Activated T-helper 2 cell treated with anti-CD3 and anti-CD28 coated beads, Interferon-gamma antibody, Interleukin-2, Interleukin-4, amounts not matched to agents 10 μg/mL and 5 μg/mL and 100 μg/mL, durations not matched to agents 14 hours and 24 hours and 36 hours (primary cell): Measurements from ENCODE around the gene TPSG1. TPM values are rescaled to one million over a fixed set of nuclear protein-coding genes. Genes with fewer than 3 reads are reported as not detected.
"Not testable (repeated sequence)": the region's sequence is repeated elsewhere in the genome, so short reads cannot be mapped to it uniquely, and the experiment has no call there.

Source experiments
- DNase-seq: peaks from one replicate; pipeline ENCODE4 v3.0.0; 2021; ENCODE audit warnings: low spot score
- H3K27ac Mint-ChIP-seq: one replicate; pipeline ENCODE4 v1.8.0; 2021; ENCODE audit warnings: mixed read lengths
- H3K27me3 Mint-ChIP-seq: one replicate; pipeline ENCODE4 v1.8.0; 2021; ENCODE audit warnings: low read depth, mixed read lengths
- H3K36me3 Mint-ChIP-seq: one replicate; pipeline ENCODE4 v1.8.0; 2021; ENCODE audit warnings: low read depth, mixed read lengths
- H3K4me1 Mint-ChIP-seq: one replicate; pipeline ENCODE4 v1.8.0; 2021; ENCODE audit warnings: low read depth, mixed read lengths
- H3K4me3 Mint-ChIP-seq: one replicate; pipeline ENCODE4 v1.8.0; 2021; ENCODE audit warnings: low read depth, mild to moderate bottlenecking, moderate library complexity, mixed read lengths
- H3K9me3 Mint-ChIP-seq: one replicate; pipeline ENCODE4 v1.8.0; 2021; ENCODE audit warnings: mixed read lengths
- intact Hi-C: fragments of 100-400 bp; cut with micrococcal nuclease; formaldehyde crosslinking; loops from one replicate; pipeline ENCODE4 v1.15.1; 2023
- total RNA-seq: library from RNA; stranded (reverse); gene quantifications from 2 replicates; pipeline ENCODE4 v1.2.3, GENCODE V29; 2022

The TPSG1 gene
- total RNA-seq, 1 donor from 2014 or later, result not detected

- no peaks in the 10 kb centered on the region for H3K9me3 Mint-ChIP-seq
- H3K4me1 Mint-ChIP-seq, result no peaks in the 10 kb centered on the region
- intact Hi-C loops, result no loop called here
- DNase-seq, result no peak
- H3K4me3 Mint-ChIP-seq, result no peak overlapping the region
- no peaks in the 10 kb centered on the region for H3K27me3 Mint-ChIP-seq
- no peaks in the 10 kb centered on the region for H3K36me3 Mint-ChIP-seq
- H3K27ac Mint-ChIP-seq, result no peak overlapping the region
Measured at GRCh38 chr16:1199347-1200013, 25.6 kb downstream of the TPSG1 start.

- intact Hi-C loops, H3K9me3 Mint-ChIP-seq: not testable (repeated sequence)
Measured at GRCh38 chr16:1198671-1199346, 26.3 kb downstream of the TPSG1 start.

GRCh38 chr16:1198194-1198593 is 26.9 kb downstream of the TPSG1 start:
- H3K36me3 Mint-ChIP-seq, result no peaks in the 10 kb centered on the region
- no peaks in the 10 kb centered on the region for H3K4me1 Mint-ChIP-seq
- no peaks in the 10 kb centered on the region for H3K9me3 Mint-ChIP-seq
- no peak overlapping the region for H3K27ac Mint-ChIP-seq
- intact Hi-C loops, result no loop called here
- DNase-seq, result no peak
- H3K4me3 Mint-ChIP-seq, result no peak overlapping the region
- H3K27me3 Mint-ChIP-seq, result no peaks in the 10 kb centered on the region

More at GRCh38 chr16:1198671-1199346, 26.3 kb downstream of the TPSG1 start:
- H3K27me3 Mint-ChIP-seq, H3K4me3 Mint-ChIP-seq, H3K27ac Mint-ChIP-seq, H3K4me1 Mint-ChIP-seq, DNase-seq, H3K36me3 Mint-ChIP-seq: not testable (repeated sequence)

- intact Hi-C loops, result no loop called here
- Mint-ChIP-seq H3K4me3 (no peak overlapping the region), H3K9me3 (no peaks in the 10 kb centered on the region)
Measured at GRCh38 chr16:1197237-1197866, 27.7 kb downstream of the TPSG1 start.

GRCh38 chr16:1196494-1196893 is 28.6 kb downstream of the TPSG1 start:
- H3K4me3 Mint-ChIP-seq, result no peak overlapping the region
- intact Hi-C loops, result no loop called here
- no peaks in the 10 kb centered on the region for H3K36me3 Mint-ChIP-seq
- no peak for DNase-seq
- H3K4me1 Mint-ChIP-seq, result no peaks in the 10 kb centered on the region
- H3K27ac Mint-ChIP-seq, result no peak overlapping the region
- no peaks in the 10 kb centered on the region for H3K27me3 Mint-ChIP-seq
- H3K9me3 Mint-ChIP-seq, result no peaks in the 10 kb centered on the region

More at GRCh38 chr16:1197237-1197866, 27.7 kb downstream of the TPSG1 start:
- H3K27me3 Mint-ChIP-seq, result no peaks in the 10 kb centered on the region
- H3K27ac Mint-ChIP-seq, result no peak overlapping the region
- no peak for DNase-seq
- H3K36me3 Mint-ChIP-seq, result no peaks in the 10 kb centered on the region
- H3K4me1 Mint-ChIP-seq, result no peaks in the 10 kb centered on the region

- Mint-ChIP-seq H3K4me3 (no peak overlapping the region), H3K27me3 (no peaks in the 10 kb centered on the region), H3K27ac (no peak overlapping the region), H3K36me3 (no peaks in the 10 kb centered on the region), H3K9me3 (no peaks in the 10 kb centered on the region), H3K4me1 (no peaks in the 10 kb centered on the region)
- intact Hi-C loops, result no loop called here
- DNase-seq, result no peak
Measured at GRCh38 chr16:1195393-1195666, 29.7 kb downstream of the TPSG1 start.

GRCh38 chr16:1194665-1195392 is 30.2 kb downstream of the TPSG1 start:
- intact Hi-C loops, result no loop called here
- H3K4me3 Mint-ChIP-seq, result no peak overlapping the region

GRCh38 chr16:1193825-1194581 is 31.1 kb downstream of the TPSG1 start:
- intact Hi-C loops, result no loop called here
- no peak overlapping the region for H3K4me3 Mint-ChIP-seq
- H3K4me1 Mint-ChIP-seq, result no peaks in the 10 kb centered on the region
- H3K9me3 Mint-ChIP-seq, result no peaks in the 10 kb centered on the region
- no peaks in the 10 kb centered on the region for H3K36me3 Mint-ChIP-seq
- H3K27me3 Mint-ChIP-seq, result no peaks in the 10 kb centered on the region
- no peak for DNase-seq
- H3K27ac Mint-ChIP-seq, result no peak overlapping the region

More at GRCh38 chr16:1194665-1195392, 30.2 kb downstream of the TPSG1 start:
- no peak for DNase-seq
- H3K36me3 Mint-ChIP-seq, result no peaks in the 10 kb centered on the region
- no peaks in the 10 kb centered on the region for H3K9me3 Mint-ChIP-seq
- H3K27ac Mint-ChIP-seq, result no peak overlapping the region
- H3K27me3 Mint-ChIP-seq, result no peaks in the 10 kb centered on the region
- H3K4me1 Mint-ChIP-seq, result no peaks in the 10 kb centered on the region

- H3K4me3 Mint-ChIP-seq, result no peak overlapping the region
Measured at GRCh38 chr16:1193143-1193824, 31.8 kb downstream of the TPSG1 start.

GRCh38 chr16:1192384-1193073 is 32.5 kb downstream of the TPSG1 start:
- H3K4me3 Mint-ChIP-seq, result no peak overlapping the region
- intact Hi-C loops, result no loop called here
- no peak overlapping the region for H3K27ac Mint-ChIP-seq
- no peaks in the 10 kb centered on the region for H3K4me1 Mint-ChIP-seq
- no peaks in the 10 kb centered on the region for H3K27me3 Mint-ChIP-seq
- no peaks in the 10 kb centered on the region for H3K9me3 Mint-ChIP-seq
- DNase-seq, result no peak
- H3K36me3 Mint-ChIP-seq, result no peaks in the 10 kb centered on the region

More at GRCh38 chr16:1193143-1193824, 31.8 kb downstream of the TPSG1 start:
- no peaks in the 10 kb centered on the region for H3K36me3 Mint-ChIP-seq
- H3K27me3 Mint-ChIP-seq, result no peaks in the 10 kb centered on the region
- intact Hi-C loops, result no loop called here
- no peak for DNase-seq
- no peaks in the 10 kb centered on the region for H3K4me1 Mint-ChIP-seq
- H3K27ac Mint-ChIP-seq, result no peak overlapping the region
- H3K9me3 Mint-ChIP-seq, result no peaks in the 10 kb centered on the region

GRCh38 chr16:1190789-1191188 is 34.3 kb downstream of the TPSG1 start:
- H3K9me3 Mint-ChIP-seq, H3K4me1 Mint-ChIP-seq, H3K27ac Mint-ChIP-seq, H3K4me3 Mint-ChIP-seq, DNase-seq, H3K27me3 Mint-ChIP-seq, intact Hi-C loops, H3K36me3 Mint-ChIP-seq: not testable (repeated sequence)
